Breast epithelium (tissue), 4 donors: Measurements from ENCODE around the gene MTHFR. TPM values are rescaled to one million over a fixed set of nuclear protein-coding genes. Genes with fewer than 3 reads are reported as not detected.

Source experiments
- DNase-seq, 2 donors: peaks; one replicate each; pipeline ENCODE4 v3.0.0-alpha.2; 2019; ENCODE audit warnings: low spot score in 2 of 2
- H3K27ac ChIP-seq, 2 donors: fragments of 200-600 bp; sonication (generic) in 1 of 2; one replicate each; pipeline ENCODE4 v1.5.1; 2016 to 2019; ENCODE audit warnings: mild to moderate bottlenecking in 1 of 2
- H3K27me3 ChIP-seq, 2 donors: fragments of 200-600 bp; sonication (generic) in 1 of 2; one replicate each; pipeline versions ENCODE4 v1.5.1 to v1.6.0; 2017 to 2019; ENCODE audit warnings: control low read depth in 1 of 2, mild to moderate bottlenecking in 1 of 2
- H3K36me3 ChIP-seq: fragments of 200-600 bp; one replicate; pipeline ENCODE4 v1.5.1; 2019
- H3K4me1 ChIP-seq, 2 donors: fragments of 200-600 bp; sonication (generic); one replicate each; pipeline ENCODE4 v1.5.1; 2016 to 2019; ENCODE audit warnings: control low read depth in 1 of 2
- H3K4me3 ChIP-seq, 3 donors: fragments of 200-600 bp; sonication (generic); 1 replicate in 2 of 3; 2 replicates in 1 of 3; pipeline ENCODE4 v1.5.1; 2016 to 2019; ENCODE audit warnings: mild to moderate bottlenecking in 3 of 3, moderate library complexity in 2 of 3
- H3K9me3 ChIP-seq, 2 donors: fragments of 200-600 bp; sonication (generic) in 1 of 2; one replicate each; pipeline ENCODE4 v1.5.1; 2016 to 2019; ENCODE audit warnings: control low read depth in 1 of 2
- CTCF ChIP-seq, 3 donors: fragments of 450-650 bp; IDR thresholded peaks; one replicate each; pipeline ENCODE4 v1.5.1; 2016 to 2017; ENCODE audit warnings: antibody characterized with exemption in 3 of 3, mild to moderate bottlenecking in 3 of 3, moderate library complexity in 3 of 3
- POLR2A ChIP-seq: fragments of 450-650 bp; IDR thresholded peaks from one replicate; pipeline ENCODE4 v1.6.1; 2016; ENCODE audit warnings: antibody characterized with exemption, mild to moderate bottlenecking, moderate library complexity
- POLR2AphosphoS5 ChIP-seq, 3 donors: sonication (generic); formaldehyde crosslinking; IDR thresholded peaks; one replicate each; pipeline ENCODE4 v1.6.1; 2017; ENCODE audit warnings: antibody characterized with exemption in 3 of 3
- intact Hi-C: fragments of 100-400 bp; cut with DNase I; formaldehyde crosslinking; loops from one replicate; pipeline ENCODE4 v1.15.1; 2023; ENCODE audit warnings: low total_unique reads
- total RNA-seq, 3 donors: library from RNA; depleted of rRNA; stranded (reverse); fragments of >200 nt; gene quantifications; one replicate each; pipeline ENCODE4 v1.1.0, GENCODE V29; 2016

Gene MTHFR
- 10 to 100 TPM; 24.6 to 42.0 (median 30.0) TPM for total RNA-seq

DNA sequence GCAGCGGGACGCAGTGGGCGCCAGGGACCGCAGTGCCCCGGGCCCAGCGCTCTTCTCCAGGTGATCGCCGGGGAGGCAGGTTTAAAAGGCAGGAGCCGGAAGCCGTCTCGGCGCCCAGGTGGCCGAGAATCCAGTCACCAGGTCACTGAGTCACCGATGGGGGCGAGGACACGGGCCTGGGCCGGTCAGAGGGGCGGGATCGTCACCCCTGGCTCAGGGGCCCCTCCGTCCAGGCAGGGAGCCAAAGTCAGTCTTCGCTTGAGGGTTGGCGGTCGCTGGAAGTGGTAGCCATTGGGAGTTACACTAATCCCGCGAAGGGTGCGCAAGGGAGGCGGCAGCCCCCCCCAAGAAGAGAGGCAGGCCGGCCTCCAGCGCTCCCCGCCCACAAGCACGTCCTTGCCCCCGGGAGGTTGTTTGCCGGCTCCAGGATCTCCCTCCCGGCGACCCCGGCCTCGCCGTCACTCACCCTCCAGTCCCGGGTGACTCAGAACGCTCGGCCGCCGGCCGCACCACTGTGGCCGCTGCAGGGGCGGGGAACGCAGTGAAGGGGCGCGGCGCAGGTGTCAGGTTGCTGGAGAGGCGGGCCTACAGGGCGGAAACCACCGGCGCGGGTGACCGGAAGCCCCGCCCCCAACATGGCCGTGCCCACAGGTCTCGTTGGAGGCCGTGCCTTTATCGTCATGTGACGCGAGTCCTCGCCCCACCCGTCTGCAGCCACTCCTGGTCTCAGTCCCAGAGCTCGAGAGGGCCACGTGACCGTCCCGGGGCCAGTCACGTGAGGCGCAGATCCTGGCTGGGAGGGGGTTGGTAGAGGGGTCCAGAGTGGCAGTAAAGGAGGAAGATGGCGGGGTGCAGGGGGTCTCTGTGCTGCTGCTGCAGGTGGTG lies at the start of gene MTHFR, which contains the start of gene CLCN6:
TSS of gene MTHFR (minus strand) at position 543 of the 885 bp plus-strand sequence. CDS start 2,848 bp downstream, outside the sequence.
TSS of gene CLCN6 (plus strand) at position 770 of the 885 bp plus-strand sequence. CDS start at position 842, 72 bp downstream.
- intact Hi-C loops = no loop called here
- DNase-seq = peak; percentile 99 to 100

GRCh38 chr1:11855430-11855829 lies 49.7 kb upstream of the MTHFR start:
- Histone ChIP-seq H3K27me3 (peaks cover 0 to 43% of the 10 kb centered on the region in 2 donors), H3K9me3 (no peaks in the 10 kb centered on the region), H3K36me3 (no peaks in the 10 kb centered on the region), H3K4me1 (no peaks in the 10 kb centered on the region), H3K27ac (no peak overlapping the region), H3K4me3 (no peak overlapping the region)
- DNase-seq = no peak
- intact Hi-C loops = no loop called here
- TF ChIP-seq POLR2A (no peak), CTCF (IDR thresholded peaks at IDR 0.05) (no peak), POLR2AphosphoS5 (IDR thresholded peaks at IDR 0.05) (no peak)

More for the DNA sequence above, at the start of gene MTHFR, which contains the start of gene CLCN6:
- Histone ChIP-seq H3K9me3 (no peaks in the 10 kb centered on the region), H3K4me3 (peak within 1 kb of the TSS; percentile 83 to 96 (median 84)), H3K27ac (peak within 1 kb of the TSS; percentile 98 to 100), H3K4me1 (peaks cover 13% of the 10 kb centered on the region in 2 donors), H3K27me3 (no peaks in the 10 kb centered on the region), H3K36me3 (no peaks in the 10 kb centered on the region)
- TF ChIP-seq POLR2A = peak; percentile 88
- TF ChIP-seq POLR2AphosphoS5 (IDR thresholded peaks at IDR 0.05) = peak; percentile 77 to 95 (median 95)
- peak in 2 of 3 donors; percentile 6 to 16 for TF ChIP-seq CTCF (IDR thresholded peaks at IDR 0.05)

- TF ChIP-seq POLR2A (no peak), CTCF (IDR thresholded peaks at IDR 0.05) (no peak), POLR2AphosphoS5 (IDR thresholded peaks at IDR 0.05) (no peak)
- no peaks in the 10 kb centered on the region for H3K9me3 ChIP-seq
- no peaks in the 10 kb centered on the region for H3K4me1 ChIP-seq
- no peak overlapping the region for H3K4me3 ChIP-seq
- DNase-seq = no peak
- H3K36me3 ChIP-seq = no peaks in the 10 kb centered on the region
- no peak overlapping the region for H3K27ac ChIP-seq
- H3K27me3 ChIP-seq = peaks cover 0 to 34% of the 10 kb centered on the region in 2 donors
- intact Hi-C loops = no loop called here
Measured at GRCh38 chr1:11854519-11854918, 48.8 kb upstream of the MTHFR start.

- no peak for TF ChIP-seq CTCF (IDR thresholded peaks at IDR 0.05)
- TF ChIP-seq POLR2A = no peak
- no peak for TF ChIP-seq POLR2AphosphoS5 (IDR thresholded peaks at IDR 0.05)
- Histone ChIP-seq H3K9me3 (no peaks in the 10 kb centered on the region), H3K27ac (no peak overlapping the region), H3K4me3 (no peak overlapping the region), H3K27me3 (peaks cover 0 to under 1% of the 10 kb centered on the region in 2 donors), H3K4me1 (no peaks in the 10 kb centered on the region), H3K36me3 (no peaks in the 10 kb centered on the region)
- intact Hi-C loops = no loop called here
- DNase-seq = no peak
Measured at GRCh38 chr1:11851180-11851579, 45.4 kb upstream of the MTHFR start.

- Histone ChIP-seq H3K4me1 (no peaks in the 10 kb centered on the region), H3K27me3 (no peaks in the 10 kb centered on the region), H3K9me3 (no peaks in the 10 kb centered on the region), H3K36me3 (no peaks in the 10 kb centered on the region), H3K4me3 (no peak overlapping the region), H3K27ac (no peak overlapping the region)
- DNase-seq = no peak
- intact Hi-C loops = no loop called here
- TF ChIP-seq POLR2AphosphoS5 (IDR thresholded peaks at IDR 0.05) = no peak
- TF ChIP-seq CTCF (IDR thresholded peaks at IDR 0.05) = no peak
- TF ChIP-seq POLR2A = no peak
Measured at GRCh38 chr1:11850156-11850555, 44.4 kb upstream of the MTHFR start.
